ENCODE measurements around the gene PTX3.

The PTX3 gene

DNA sequence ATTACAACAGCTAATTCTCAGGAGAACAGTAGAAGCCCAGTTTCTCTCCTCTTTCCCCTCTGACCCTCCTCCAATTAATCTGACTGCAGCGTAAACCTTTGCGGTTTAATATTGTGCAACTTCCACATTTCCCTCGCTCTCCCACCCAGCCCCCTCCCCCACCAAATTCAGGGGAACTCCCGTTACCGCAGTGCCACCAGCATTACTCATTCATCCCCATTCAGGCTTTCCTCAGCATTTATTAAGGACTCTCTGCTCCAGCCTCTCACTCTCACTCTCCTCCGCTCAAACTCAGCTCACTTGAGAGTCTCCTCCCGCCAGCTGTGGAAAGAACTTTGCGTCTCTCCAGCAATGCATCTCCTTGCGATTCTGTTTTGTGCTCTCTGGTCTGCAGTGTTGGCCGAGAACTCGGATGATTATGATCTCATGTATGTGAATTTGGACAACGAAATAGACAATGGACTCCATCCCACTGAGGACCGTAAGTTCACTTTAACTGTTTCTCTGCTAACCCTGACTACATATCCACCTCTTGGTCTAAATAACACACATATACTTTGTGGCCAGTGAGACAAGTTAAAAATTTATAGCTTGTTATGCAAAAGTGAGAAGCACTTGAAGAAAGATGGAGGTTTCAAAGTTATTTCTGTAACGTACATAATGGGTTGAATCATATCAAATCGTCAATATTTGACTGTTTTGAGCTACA, at the start of gene PTX3:
TSS of gene PTX3 (plus strand) at position 268 of the 709 bp plus-strand sequence. CDS start at position 352, 84 bp downstream.
- TF ChIP-seq, protein P1, sequence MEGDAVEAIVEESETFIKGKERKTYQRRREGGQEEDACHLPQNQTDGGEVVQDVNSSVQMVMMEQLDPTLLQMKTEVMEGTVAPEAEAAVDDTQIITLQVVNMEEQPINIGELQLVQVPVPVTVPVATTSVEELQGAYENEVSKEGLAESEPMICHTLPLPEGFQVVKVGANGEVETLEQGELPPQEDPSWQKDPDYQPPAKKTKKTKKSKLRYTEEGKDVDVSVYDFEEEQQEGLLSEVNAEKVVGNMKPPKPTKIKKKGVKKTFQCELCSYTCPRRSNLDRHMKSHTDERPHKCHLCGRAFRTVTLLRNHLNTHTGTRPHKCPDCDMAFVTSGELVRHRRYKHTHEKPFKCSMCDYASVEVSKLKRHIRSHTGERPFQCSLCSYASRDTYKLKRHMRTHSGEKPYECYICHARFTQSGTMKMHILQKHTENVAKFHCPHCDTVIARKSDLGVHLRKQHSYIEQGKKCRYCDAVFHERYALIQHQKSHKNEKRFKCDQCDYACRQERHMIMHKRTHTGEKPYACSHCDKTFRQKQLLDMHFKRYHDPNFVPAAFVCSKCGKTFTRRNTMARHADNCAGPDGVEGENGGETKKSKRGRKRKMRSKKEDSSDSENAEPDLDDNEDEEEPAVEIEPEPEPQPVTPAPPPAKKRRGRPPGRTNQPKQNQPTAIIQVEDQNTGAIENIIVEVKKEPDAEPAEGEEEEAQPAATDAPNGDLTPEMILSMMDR (IDR thresholded peaks at IDR 0.05; ENCODE audit: control insufficient read depth, extremely low read depth, insufficient read depth) = no peak
- peak within 1 kb of the TSS; percentile 50 for H3K4me3 ChIP-seq (ENCODE audit: low read depth, low read length)
- no peak for DNase-seq (ENCODE audit: low read depth)

DNA sequence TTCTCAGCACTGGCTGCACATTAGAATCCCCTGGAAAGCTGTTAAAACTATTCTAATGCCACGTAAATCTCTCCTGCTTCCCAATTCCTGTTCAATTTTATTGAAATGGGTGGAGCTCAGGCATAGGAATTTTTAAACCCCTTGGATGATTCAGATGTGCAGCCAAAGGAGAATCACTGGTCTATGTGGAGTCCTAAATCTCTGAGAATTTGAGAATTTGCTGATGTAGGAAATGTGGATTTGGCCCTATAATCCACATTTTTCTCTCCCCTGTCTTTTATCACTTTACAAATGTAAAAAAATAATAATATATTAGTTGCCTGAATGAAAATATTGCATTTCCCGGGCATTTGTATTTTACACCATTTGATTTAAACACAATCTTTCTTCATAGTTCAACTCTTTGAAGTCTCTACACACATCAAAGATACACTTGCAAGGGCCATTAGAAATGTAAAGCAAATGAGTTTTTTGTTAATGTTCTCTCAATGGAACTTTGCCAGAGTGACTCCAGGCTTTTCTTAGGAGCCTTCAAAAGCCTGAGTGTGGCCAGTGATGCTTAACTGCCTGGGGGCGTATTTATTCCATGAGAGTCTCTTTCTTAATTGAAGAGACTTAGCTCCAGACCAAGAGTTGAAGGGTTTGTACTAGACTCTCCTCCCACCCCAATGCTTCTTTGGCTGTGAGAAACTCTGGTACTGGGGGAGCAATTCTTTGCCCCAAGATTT, 48.8 kb upstream of the PTX3 start:
- TF ChIP-seq, protein P1 (IDR thresholded peaks at IDR 0.05; ENCODE audit: control insufficient read depth, extremely low read depth, insufficient read depth) = no peak
- no peak overlapping the region for H3K4me3 ChIP-seq (ENCODE audit: low read depth, low read length)
- DNase-seq (ENCODE audit: low read depth) = no peak

DNA sequence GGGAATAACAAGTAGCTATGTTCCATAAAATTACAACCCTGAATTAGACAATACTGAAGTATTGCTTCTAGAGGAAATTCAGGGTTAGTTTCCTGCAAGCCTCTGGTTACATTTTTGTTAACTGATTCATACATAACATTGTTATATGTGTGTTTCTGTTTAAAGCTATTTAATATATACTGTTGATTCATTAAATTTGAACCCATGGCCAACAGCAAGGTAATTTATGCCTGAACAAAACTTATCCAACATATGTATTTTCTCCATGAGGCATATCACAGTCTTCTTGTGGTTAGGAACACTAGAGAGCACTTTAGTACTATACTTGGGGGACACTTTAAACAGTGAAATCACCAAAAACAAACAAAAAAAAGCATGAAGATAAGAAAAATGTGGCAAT, 47.7 kb upstream of the PTX3 start:
- H3K4me3 ChIP-seq (ENCODE audit: low read depth, low read length) = no peak overlapping the region
- DNase-seq (ENCODE audit: low read depth) = no peak
- TF ChIP-seq, protein P1 (IDR thresholded peaks at IDR 0.05; ENCODE audit: control insufficient read depth, extremely low read depth, insufficient read depth) = no peak

DNA sequence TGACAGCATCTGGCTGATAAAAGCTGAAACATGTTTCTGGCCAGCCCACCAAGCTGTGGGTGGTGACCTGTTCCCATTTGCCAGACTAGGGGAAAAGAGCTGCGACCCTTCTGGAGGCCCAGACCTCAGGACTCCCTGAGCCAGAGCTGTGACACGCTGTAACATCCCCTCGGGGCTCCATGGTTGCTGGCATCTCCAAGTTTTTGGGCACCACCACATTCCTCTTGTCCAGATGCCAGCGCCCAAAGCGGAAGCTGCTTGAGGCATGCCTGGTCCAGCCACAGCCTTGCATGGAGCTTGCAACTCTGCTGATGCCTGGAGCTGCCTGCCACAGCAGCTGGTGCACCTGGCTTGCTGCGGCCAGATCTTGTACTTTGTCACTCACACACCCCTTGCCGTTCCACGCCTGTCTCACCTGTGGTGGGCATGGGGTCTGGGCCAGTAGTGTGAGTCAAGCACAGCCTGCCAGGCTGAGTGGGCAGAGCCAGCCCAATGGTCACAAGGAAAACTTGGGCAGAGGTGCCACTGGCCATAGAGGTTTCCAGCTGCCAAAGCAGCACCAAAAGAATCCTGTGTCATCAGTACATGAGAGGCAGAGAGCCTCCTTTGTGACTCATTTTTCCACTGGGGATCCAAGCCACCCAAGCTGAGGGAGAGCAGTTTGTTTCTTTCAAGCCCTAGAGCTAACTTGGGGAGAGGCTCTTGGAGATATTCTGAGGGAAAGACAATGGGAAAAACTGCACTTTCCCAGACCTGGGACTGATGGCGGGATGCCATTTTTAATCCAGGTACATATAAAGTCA, 45.7 kb upstream of the PTX3 start:
- DNase-seq (ENCODE audit: low read depth) = no peak
- no peak overlapping the region for H3K4me3 ChIP-seq (ENCODE audit: low read depth, low read length)
- TF ChIP-seq, protein P1 (IDR thresholded peaks at IDR 0.05; ENCODE audit: control insufficient read depth, extremely low read depth, insufficient read depth) = no peak

DNA sequence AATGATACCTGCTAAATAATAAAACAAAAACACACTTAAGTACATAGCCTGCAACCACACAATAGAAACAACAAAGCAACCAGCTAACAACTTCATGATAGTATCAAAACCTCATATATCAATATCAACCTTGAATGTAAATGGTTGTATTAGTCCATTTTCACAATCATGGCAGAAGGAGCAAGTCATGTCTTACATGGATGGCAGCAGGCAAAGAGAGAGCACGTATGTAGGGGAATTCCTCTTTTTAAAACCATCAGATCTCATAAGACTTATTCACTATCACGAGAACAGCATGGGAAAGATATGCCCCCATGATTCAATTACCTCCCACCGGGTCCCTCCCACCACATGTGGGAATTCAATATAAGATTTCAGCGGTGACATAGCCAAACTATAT, 44.5 kb upstream of the PTX3 start:
- no peak overlapping the region for H3K4me3 ChIP-seq (ENCODE audit: low read depth, low read length)
- TF ChIP-seq, protein P1 (IDR thresholded peaks at IDR 0.05; ENCODE audit: control insufficient read depth, extremely low read depth, insufficient read depth) = no peak
- DNase-seq (ENCODE audit: low read depth) = no peak

DNA sequence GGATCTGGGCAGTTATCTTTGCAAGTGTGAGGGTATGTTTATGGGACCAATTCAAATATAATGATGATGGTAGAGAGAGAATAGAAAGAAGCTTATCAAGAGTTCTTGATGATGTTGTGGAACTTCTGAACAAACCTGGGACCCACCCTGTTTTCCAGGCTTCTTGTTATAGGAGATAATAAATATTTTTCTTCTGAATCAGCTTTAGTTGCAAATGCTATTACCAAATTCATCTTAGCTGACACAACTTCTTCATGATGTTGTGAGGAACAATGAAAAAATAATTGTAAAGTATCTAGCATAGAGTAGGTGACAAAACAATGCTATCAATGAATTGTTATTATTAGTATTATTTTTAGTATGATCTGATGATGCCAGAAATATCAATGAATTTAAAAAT, 43.5 kb upstream of the PTX3 start:
- H3K4me3 ChIP-seq (ENCODE audit: low read depth, low read length) = no peak overlapping the region
- TF ChIP-seq, protein P1 (IDR thresholded peaks at IDR 0.05; ENCODE audit: control insufficient read depth, extremely low read depth, insufficient read depth) = no peak
- no peak for DNase-seq (ENCODE audit: low read depth)
